IMR-90 (cell line): ENCODE data around the gene FAM186B.

Experiments used
- BHLHE40 ChIP-seq: fragments of 150-350 bp; IDR thresholded peaks from 2 replicates; pipeline ENCODE4 v1.6.1; 2016; ENCODE audit warnings: mild to moderate bottlenecking, low read depth, low read length
- RFX5 ChIP-seq: IDR thresholded peaks from 2 replicates; pipeline ENCODE4 v1.8.0; 2012; ENCODE audit warnings: low read depth, mild to moderate bottlenecking, low read length, moderate library complexity
- SMC3 ChIP-seq: fragments of 150-350 bp; IDR thresholded peaks from 2 replicates; pipeline ENCODE4 v1.6.1; 2016; ENCODE audit warnings: low read depth, mild to moderate bottlenecking, antibody characterized with exemption, low read length, moderate library complexity

DNA sequence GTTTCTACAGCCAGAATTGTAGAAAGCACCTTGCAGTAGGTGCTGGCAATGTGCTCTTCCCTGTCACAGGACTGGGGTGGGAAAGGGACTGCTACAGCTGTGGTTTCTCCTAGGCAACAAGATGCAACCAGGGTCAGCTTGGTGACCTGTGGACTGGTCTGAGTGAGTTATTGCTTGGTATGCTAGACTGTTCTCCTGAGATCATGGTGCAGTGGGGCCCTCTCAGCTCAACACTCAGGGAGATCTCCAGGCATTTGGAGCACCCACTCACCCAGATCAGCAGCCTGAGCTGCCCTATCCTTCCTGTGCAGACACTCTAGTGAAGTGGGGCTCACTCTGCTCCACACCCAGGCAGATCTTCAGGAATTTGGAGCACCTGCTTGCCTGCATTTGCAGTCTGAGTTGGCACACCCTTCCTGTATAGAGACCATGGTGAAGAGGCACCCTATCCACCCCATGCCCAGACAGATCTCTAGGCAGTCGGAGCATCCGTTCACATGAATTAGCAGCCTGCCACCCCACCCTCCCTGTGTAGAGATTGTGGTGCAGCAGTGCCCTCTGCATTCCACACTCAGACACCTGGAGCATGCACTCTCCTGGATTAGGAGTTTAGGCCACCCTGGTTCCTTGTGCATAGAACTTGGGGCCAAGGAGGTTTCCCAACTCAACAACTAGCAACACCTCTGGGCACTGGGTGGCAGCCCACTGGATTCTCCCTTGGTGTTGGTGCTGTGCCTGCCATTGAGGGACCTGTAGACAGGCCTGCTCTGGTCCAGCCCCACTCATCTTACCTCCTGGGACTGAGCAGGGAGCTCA lies 3.8 kb upstream of the FAM186B start:
- TF ChIP-seq BHLHE40 (no peak), SMC3 (no peak), RFX5 (no peak)
